Mesothelial cell of epicardium (in vitro differentiated cells): ENCODE measurements around the gene SUOX. TPM values are rescaled to one million over a fixed set of nuclear protein-coding genes. Genes with fewer than 3 reads are reported as not detected.
A peak's percentile ranks its signal among the peaks of the same experiment; 100 is the strongest.

Experiments used
- DNase-seq, 2 experiments: peaks; one replicate each; pipeline ENCODE4 v3.0.0; 2021; ENCODE audit warnings: low spot score in 2 of 2; ENCODE audit not compliant: unreplicated experiment in 2 of 2
- H3K27ac Mint-ChIP-seq: 2 replicates; pipeline ENCODE4 v1.8.0; 2021; ENCODE audit warnings: mixed read lengths
- H3K27me3 Mint-ChIP-seq: 2 replicates; pipeline ENCODE4 v1.8.0; 2021; ENCODE audit warnings: low read depth, mixed read lengths
- H3K36me3 Mint-ChIP-seq: 2 replicates; pipeline ENCODE4 v1.8.0; 2021; ENCODE audit warnings: mixed read lengths
- H3K4me1 Mint-ChIP-seq: 2 replicates; pipeline ENCODE4 v1.8.0; 2021; ENCODE audit warnings: mixed read lengths
- H3K4me3 Mint-ChIP-seq: 2 replicates; pipeline ENCODE4 v1.8.0; 2021; ENCODE audit warnings: mild to moderate bottlenecking, moderate library complexity, mixed read lengths
- H3K9me3 Mint-ChIP-seq: 2 replicates; pipeline ENCODE4 v1.8.0; 2021; ENCODE audit warnings: mixed read lengths
- CTCF ChIP-seq: fragments of 200-600 bp; sonication (generic); IDR thresholded peaks from one replicate; pipeline ENCODE4 v1.5.0; 2021; ENCODE audit warnings: antibody characterized with exemption; ENCODE audit not compliant: unreplicated experiment
- total RNA-seq: library from RNA; stranded (reverse); gene quantifications from 3 replicates; pipeline ENCODE4 v1.2.1, GENCODE V29; 2021

Gene SUOX
- total RNA-seq, 1 donor from 2014 or later = 38.9 TPM

- no peak for TF ChIP-seq CTCF
- no peaks in the 10 kb centered on the region for H3K9me3 Mint-ChIP-seq
- H3K27ac Mint-ChIP-seq = peak within 1 kb of the TSS; percentile 99
- H3K27me3 Mint-ChIP-seq = no peaks in the 10 kb centered on the region
- peaks cover 7% of the 10 kb centered on the region for H3K36me3 Mint-ChIP-seq
- DNase-seq = peak in 1 of 2 experiments; percentile 47
- peaks cover 53% of the 10 kb centered on the region for H3K4me1 Mint-ChIP-seq
- H3K4me3 Mint-ChIP-seq = peak within 1 kb of the TSS; percentile 86
These were observed 23.5 kb downstream of the SUOX start, which contains the start of gene IKZF4 for GRCh38 chr12:56020423-56021184. Gene IKZF4 (plus strand): TSS chr12:56021043. CDS start chr12:56021494, 451 bp downstream.

- Mint-ChIP-seq H3K4me1 (peaks cover 48% of the 10 kb centered on the region), H3K27me3 (no peaks in the 10 kb centered on the region), H3K27ac (peak overlapping the region; percentile 99), H3K9me3 (no peaks in the 10 kb centered on the region), H3K36me3 (peaks cover 8% of the 10 kb centered on the region), H3K4me3 (peak overlapping the region; percentile 86)
- no peak for DNase-seq
- no peak for TF ChIP-seq CTCF
These were observed 24.9 kb downstream of the SUOX start for GRCh38 chr12:56021889-56022497.

DNA sequence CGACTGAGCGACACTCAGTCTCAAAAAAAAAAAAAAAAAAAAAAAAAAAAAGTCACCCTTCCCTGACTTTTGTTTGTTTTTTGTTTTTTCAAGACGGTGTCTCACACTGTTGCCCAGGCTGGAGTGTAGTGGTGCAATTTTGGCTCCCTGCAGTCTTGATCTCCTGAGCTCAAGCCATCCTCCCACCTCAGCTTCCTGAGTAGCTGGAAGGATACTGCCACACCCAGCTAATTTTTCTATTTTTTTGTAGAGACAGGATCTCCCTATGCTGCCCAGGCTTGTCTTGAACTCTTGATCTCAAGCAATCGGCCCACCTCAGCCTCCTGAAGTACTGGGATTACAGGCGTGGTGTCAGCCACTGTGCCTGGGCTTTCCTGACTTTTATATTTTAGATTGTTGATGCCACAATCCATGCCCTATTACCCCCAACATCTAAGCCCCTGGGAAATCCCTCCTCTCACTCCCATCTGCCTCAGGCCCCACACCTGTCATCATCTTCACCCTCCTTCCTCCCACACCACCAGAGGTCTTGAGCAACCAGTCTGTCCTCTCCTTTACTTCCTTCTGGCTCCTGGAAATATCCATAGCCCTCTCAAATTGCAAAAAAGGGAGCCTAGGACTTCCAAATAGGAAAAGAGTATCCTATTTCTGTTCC, 31.6 kb downstream of the SUOX start:
- no peaks in the 10 kb centered on the region for H3K27me3 Mint-ChIP-seq
- TF ChIP-seq CTCF = no peak
- H3K4me1 Mint-ChIP-seq = peaks cover 30% of the 10 kb centered on the region
- H3K27ac Mint-ChIP-seq = peak overlapping the region; percentile 94
- H3K4me3 Mint-ChIP-seq = no peak overlapping the region
- no peaks in the 10 kb centered on the region for H3K9me3 Mint-ChIP-seq
- DNase-seq = no peak
- H3K36me3 Mint-ChIP-seq = peaks cover 30% of the 10 kb centered on the region

GRCh38 chr12:56029166-56029519, 32.1 kb downstream of the SUOX start:
- Mint-ChIP-seq H3K4me1 (peaks cover 26% of the 10 kb centered on the region), H3K27me3 (no peaks in the 10 kb centered on the region), H3K27ac (peak overlapping the region; percentile 94), H3K9me3 (no peaks in the 10 kb centered on the region), H3K4me3 (no peak overlapping the region), H3K36me3 (peaks cover 30% of the 10 kb centered on the region)
- no peak for DNase-seq
- TF ChIP-seq CTCF = no peak

GRCh38 chr12:56029666-56030293, 32.7 kb downstream of the SUOX start:
- Mint-ChIP-seq H3K36me3 (peaks cover 30% of the 10 kb centered on the region), H3K27me3 (no peaks in the 10 kb centered on the region), H3K9me3 (no peaks in the 10 kb centered on the region), H3K4me1 (peaks cover 26% of the 10 kb centered on the region), H3K4me3 (no peak overlapping the region), H3K27ac (peak overlapping the region; percentile 94)
- TF ChIP-seq CTCF = peak; percentile 72
- DNase-seq = peak in 1 of 2 experiments; percentile 52
